GM12892 (cell line): ENCODE results near the gene NAA40.

ENCODE experiments used
- POLR2A ChIP-seq: IDR thresholded peaks from 2 replicates; pipeline ENCODE4 v1.6.1; 2011; ENCODE audit warnings: low read depth, low read length, control low read depth
- POLR2AphosphoS5 ChIP-seq: IDR thresholded peaks from 2 replicates; pipeline ENCODE4 v1.6.1; 2011; ENCODE audit warnings: low read depth, low read length, control low read depth
- TAF1 ChIP-seq: IDR thresholded peaks from 2 replicates; pipeline ENCODE4 v1.6.1; 2011; ENCODE audit warnings: low read depth, mild to moderate bottlenecking, control low read depth, low read length, borderline replicate concordance

DNA sequence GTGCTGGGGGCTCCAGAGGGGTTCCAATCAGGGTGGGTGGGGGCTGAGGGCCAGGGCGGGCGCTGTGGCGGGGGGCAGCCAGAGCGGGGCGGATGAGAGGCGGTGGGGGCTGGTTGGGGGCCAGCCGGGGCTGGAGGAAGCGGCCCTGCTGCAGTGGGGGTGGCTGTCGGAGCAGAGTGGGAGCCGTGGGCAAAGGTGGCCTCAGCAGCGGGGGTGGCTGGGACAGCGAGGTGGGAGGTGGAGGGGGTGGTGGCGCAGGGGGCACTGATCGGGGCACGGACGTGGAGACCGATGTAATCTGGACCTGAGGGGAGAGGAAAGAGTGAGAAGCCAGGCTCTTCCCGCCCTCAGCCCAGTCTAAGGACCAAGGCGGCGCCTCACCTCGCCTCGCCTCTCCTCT, 26.9 kb upstream of the NAA40 start:
- TF ChIP-seq POLR2AphosphoS5 (no peak), POLR2A (no peak), TAF1 (no peak)
